Measurements from ENCODE around the gene ARID1B.

DNA sequence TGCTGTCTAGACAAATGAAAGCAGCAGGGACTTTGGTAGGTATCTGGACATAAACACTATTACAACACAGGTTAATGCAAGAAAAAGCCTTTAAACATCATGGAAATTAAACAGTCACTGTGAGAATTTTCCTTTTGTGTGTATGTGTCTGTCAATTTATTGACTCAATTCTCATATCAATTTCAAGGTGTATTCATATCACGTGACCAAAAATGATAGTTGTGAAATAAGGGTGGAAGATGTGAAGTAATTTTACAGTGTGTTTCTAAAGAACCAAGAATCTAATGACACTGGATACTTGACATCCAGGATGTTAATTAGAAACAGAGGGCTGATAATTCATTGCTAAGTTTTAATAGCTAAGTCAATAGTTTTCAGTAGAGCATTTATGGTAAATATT, 302.1 kb downstream of the ARID1B start:
- TF ChIP-seq GATA3 (IDR thresholded peaks at IDR 0.05; ENCODE audit: low read depth, low read length) (no peak), GATA2 (IDR thresholded peaks at IDR 0.05; ENCODE audit: low read depth, low read length) (no peak)
